IPS-NIHi11 (cell line): ENCODE measurements around the gene EMX2.
"Not testable (repeated sequence)": the region's sequence is repeated elsewhere in the genome, so short reads cannot be mapped to it uniquely, and the experiment has no call there.

Source experiments
- DNase-seq: peaks from one replicate; pipeline ENCODE4 v3.0.0; 2012; ENCODE audit warnings: mixed read lengths, low spot score

The EMX2 gene

GRCh38 chr10:117542706-117543224 lies at the start of gene EMX2:
Gene EMX2, plus strand, starts transcription at chr10:117542746. Its CDS starts 522 bp downstream, at chr10:117543268.
- no peak for DNase-seq

- DNase-seq: no peak
Measured at GRCh38 chr10:117496031-117496430, 46.5 kb upstream of the EMX2 start.

- DNase-seq: peak; percentile 86
Measured at GRCh38 chr10:117496616-117497028, 45.9 kb upstream of the EMX2 start.

- DNase-seq: no peak
Measured at GRCh38 chr10:117497736-117498135, 44.8 kb upstream of the EMX2 start.

- no peak for DNase-seq
Measured at GRCh38 chr10:117499248-117500105, 43.1 kb upstream of the EMX2 start.

- no peak for DNase-seq
Measured at GRCh38 chr10:117500456-117500855, 42.1 kb upstream of the EMX2 start.

GRCh38 chr10:117501460-117502035 lies 41.0 kb upstream of the EMX2 start:
- DNase-seq: no peak

GRCh38 chr10:117502421-117503243 lies 39.9 kb upstream of the EMX2 start:
- no peak for DNase-seq

GRCh38 chr10:117503244-117504205 lies 39.0 kb upstream of the EMX2 start:
- DNase-seq: no peak

- DNase-seq: no peak
Measured at GRCh38 chr10:117504562-117504961, 38.0 kb upstream of the EMX2 start.

- DNase-seq: not testable (repeated sequence)
Measured at GRCh38 chr10:117507081-117507480, 35.5 kb upstream of the EMX2 start.

GRCh38 chr10:117509573-117509972 lies 33.0 kb upstream of the EMX2 start:
- DNase-seq: no peak

- no peak for DNase-seq
Measured at GRCh38 chr10:117511601-117512390, 30.8 kb upstream of the EMX2 start.

- DNase-seq: no peak
Measured at GRCh38 chr10:117514971-117515370, 27.6 kb upstream of the EMX2 start.

- DNase-seq: no peak
Measured at GRCh38 chr10:117516681-117517080, 25.9 kb upstream of the EMX2 start.

GRCh38 chr10:117518246-117518645 lies 24.3 kb upstream of the EMX2 start:
- peak; percentile 37 for DNase-seq

GRCh38 chr10:117519286-117519685 lies 23.3 kb upstream of the EMX2 start:
- no peak for DNase-seq

- DNase-seq: no peak
Measured at GRCh38 chr10:117519879-117520278, 22.7 kb upstream of the EMX2 start.

GRCh38 chr10:117530791-117531190 lies 11.8 kb upstream of the EMX2 start:
- no peak for DNase-seq

GRCh38 chr10:117531371-117532002 lies 11.1 kb upstream of the EMX2 start:
- DNase-seq: no peak
